CD4-positive, alpha-beta T cell (primary cell): ENCODE results near the gene ARHGEF5. TPM values are rescaled to one million over a fixed set of nuclear protein-coding genes. Genes with fewer than 3 reads are reported as not detected.
"Not testable (repeated sequence)": the region's sequence is repeated elsewhere in the genome, so short reads cannot be mapped to it uniquely, and the experiment has no call there.

Experiments used
- ATAC-seq: fragments of 200-7000 bp; cut with Tn5 transposase; one replicate; pipeline ENCODE4 v1.10.0; 2022; ENCODE audit warnings: mild to moderate bottlenecking; ENCODE audit not compliant: poor library complexity
- CTCF ChIA-PET: fragments of 350-600 bp; sonication (Branson Sonifier 250); formaldehyde crosslinking; loops from one replicate; lab custom pipeline; 2021; ENCODE audit warnings: antibody characterized with exemption, inconsistent platforms; lab: Charles Lee
- POLR2A ChIA-PET: fragments of 350-600 bp; sonication (Branson Sonifier 250); formaldehyde crosslinking; loops from one replicate; lab custom pipeline; 2021; ENCODE audit warnings: antibody characterized with exemption, inconsistent platforms; lab: Charles Lee
- DNase-seq, 14 experiments: peaks; one replicate each; pipeline ENCODE4 v3.0.0-alpha.2; 2013 to 2020; ENCODE audit warnings: mixed read lengths in 2 of 14
- H3K27ac ChIP-seq, 2 donors: one replicate each; pipeline versions ENCODE4 v1.5.1 to v1.7.0; 2013; ENCODE audit warnings: low read length in 2 of 2, low read depth in 1 of 2, mild to moderate bottlenecking in 1 of 2
- H3K27me3 ChIP-seq, 2 experiments: 1 replicate in 1 of 2; 2 replicates in 1 of 2; pipeline versions ENCODE4 v1.6.1 to v1.7.0; 2013; ENCODE audit warnings: low read length in 2 of 2, control low read depth in 1 of 2, mild to moderate bottlenecking in 1 of 2, moderate library complexity in 1 of 2; ENCODE audit not compliant: insufficient read depth in 2 of 2, control insufficient read depth in 1 of 2
- H3K36me3 ChIP-seq: one replicate; pipeline ENCODE4 v1.6.1; 2013; ENCODE audit warnings: low read length, control low read depth; ENCODE audit not compliant: insufficient read depth
- H3K4me1 ChIP-seq: one replicate; pipeline ENCODE4 v1.6.1; 2013; ENCODE audit warnings: low read length, control low read depth; ENCODE audit not compliant: insufficient read depth
- H3K4me3 ChIP-seq: one replicate; pipeline ENCODE4 v1.5.1; 2013; ENCODE audit warnings: mild to moderate bottlenecking, low read length, moderate library complexity
- H3K9me3 ChIP-seq, 2 experiments: 1 replicate in 1 of 2; 2 replicates in 1 of 2; pipeline versions ENCODE4 v1.6.1 to v1.7.0; 2013; ENCODE audit warnings: low read length in 2 of 2, mild to moderate bottlenecking in 2 of 2, control low read depth in 1 of 2, moderate library complexity in 1 of 2; ENCODE audit not compliant: control insufficient read depth in 1 of 2, insufficient read depth in 1 of 2
- H3K27ac Mint-ChIP-seq: one replicate; pipeline ENCODE4 v1.8.0; 2020; ENCODE audit warnings: mixed read lengths
- H3K27me3 Mint-ChIP-seq: one replicate; pipeline ENCODE4 v1.8.0; 2021; ENCODE audit warnings: mixed read lengths
- H3K36me3 Mint-ChIP-seq: one replicate; pipeline ENCODE4 v1.8.0; 2021; ENCODE audit warnings: low read depth, mixed read lengths
- H3K4me1 Mint-ChIP-seq: one replicate; pipeline ENCODE4 v1.8.0; 2021; ENCODE audit warnings: low read depth, mixed read lengths
- H3K4me3 Mint-ChIP-seq: one replicate; pipeline ENCODE4 v1.8.0; 2020; ENCODE audit warnings: mild to moderate bottlenecking, mixed read lengths
- H3K9me3 Mint-ChIP-seq: one replicate; pipeline ENCODE4 v1.8.0; 2020; ENCODE audit warnings: mixed read lengths
- intact Hi-C, 2 experiments: fragments of 100-400 bp; cut with DNase I in 1 of 2; cut with micrococcal nuclease in 1 of 2; formaldehyde crosslinking; loops; one replicate each; pipeline versions ENCODE4 v1.15.1 to v1.9.0; 2023 to 2025; cut with DNase I, micrococcal nuclease
- total RNA-seq, 174 experiments: library from RNA in 2 of 174; stranded (reverse) in 2 of 174; gene quantifications; one replicate each; pipeline ENCODE4 v1.2.3 and lab custom pipeline; 2021 to 2026

ARHGEF5 gene
- total RNA-seq, 2 experiments from 2014 or later = 7.9 to 9.0 TPM

- H3K4me3 Mint-ChIP-seq, POLR2A ChIA-PET, H3K27ac Mint-ChIP-seq, DNase-seq, H3K9me3 ChIP-seq, H3K36me3 Mint-ChIP-seq, H3K9me3 Mint-ChIP-seq, CTCF ChIA-PET, H3K4me3 ChIP-seq, intact Hi-C loops, ATAC-seq, H3K36me3 ChIP-seq, H3K27me3 Mint-ChIP-seq, H3K4me1 Mint-ChIP-seq, H3K27me3 ChIP-seq, H3K27ac ChIP-seq: not testable (repeated sequence)
- H3K4me1 ChIP-seq = peaks cover 12% of the 10 kb centered on the region
Measured at GRCh38 chr7:144356185-144356584, 983 bp downstream of the ARHGEF5 start.

GRCh38 chr7:144356860-144357259, 1.7 kb downstream of the ARHGEF5 start:
- H3K4me3 Mint-ChIP-seq, ATAC-seq, H3K27ac ChIP-seq, H3K9me3 Mint-ChIP-seq, H3K9me3 ChIP-seq, H3K27me3 ChIP-seq, intact Hi-C loops, H3K36me3 Mint-ChIP-seq, DNase-seq, H3K27me3 Mint-ChIP-seq, H3K4me1 Mint-ChIP-seq, POLR2A ChIA-PET, H3K36me3 ChIP-seq, CTCF ChIA-PET, H3K27ac Mint-ChIP-seq, H3K4me3 ChIP-seq: not testable (repeated sequence)
- peaks cover 12% of the 10 kb centered on the region for H3K4me1 ChIP-seq

GRCh38 chr7:144362061-144362460, 6.9 kb downstream of the ARHGEF5 start:
- H3K4me1 ChIP-seq, H3K27me3 Mint-ChIP-seq, H3K4me3 Mint-ChIP-seq, ATAC-seq, DNase-seq, intact Hi-C loops, H3K9me3 ChIP-seq, POLR2A ChIA-PET, H3K4me3 ChIP-seq, H3K36me3 ChIP-seq, H3K27me3 ChIP-seq, H3K36me3 Mint-ChIP-seq, H3K27ac Mint-ChIP-seq, H3K4me1 Mint-ChIP-seq, H3K9me3 Mint-ChIP-seq, CTCF ChIA-PET, H3K27ac ChIP-seq: not testable (repeated sequence)

GRCh38 chr7:144365523-144365922, 10.3 kb downstream of the ARHGEF5 start:
- H3K36me3 ChIP-seq, ATAC-seq, H3K27me3 Mint-ChIP-seq, H3K4me3 Mint-ChIP-seq, CTCF ChIA-PET, POLR2A ChIA-PET, H3K36me3 Mint-ChIP-seq, intact Hi-C loops, H3K27ac ChIP-seq, H3K9me3 Mint-ChIP-seq, DNase-seq, H3K27ac Mint-ChIP-seq, H3K27me3 ChIP-seq, H3K4me3 ChIP-seq, H3K4me1 ChIP-seq, H3K9me3 ChIP-seq, H3K4me1 Mint-ChIP-seq: not testable (repeated sequence)

- H3K27ac ChIP-seq, H3K4me3 ChIP-seq, H3K4me1 ChIP-seq, H3K9me3 ChIP-seq, POLR2A ChIA-PET, H3K36me3 Mint-ChIP-seq, H3K36me3 ChIP-seq, DNase-seq, H3K4me1 Mint-ChIP-seq, intact Hi-C loops, H3K9me3 Mint-ChIP-seq, H3K4me3 Mint-ChIP-seq, H3K27ac Mint-ChIP-seq, H3K27me3 ChIP-seq, ATAC-seq, CTCF ChIA-PET, H3K27me3 Mint-ChIP-seq: not testable (repeated sequence)
Measured at GRCh38 chr7:144367250-144367649, 12.0 kb downstream of the ARHGEF5 start.

- H3K27me3 ChIP-seq, H3K27me3 Mint-ChIP-seq, POLR2A ChIA-PET, DNase-seq, H3K4me3 Mint-ChIP-seq, H3K27ac Mint-ChIP-seq, H3K27ac ChIP-seq, CTCF ChIA-PET, H3K36me3 ChIP-seq, H3K9me3 ChIP-seq, H3K4me1 Mint-ChIP-seq, H3K9me3 Mint-ChIP-seq, H3K36me3 Mint-ChIP-seq, H3K4me3 ChIP-seq, H3K4me1 ChIP-seq, ATAC-seq, intact Hi-C loops: not testable (repeated sequence)
Measured at GRCh38 chr7:144369221-144369620, 14.0 kb downstream of the ARHGEF5 start.
